ENCODE measurements around the gene C16orf92.
"Not testable (repeated sequence)": the region's sequence is repeated elsewhere in the genome, so short reads cannot be mapped to it uniquely, and the experiment has no call there.

DNA sequence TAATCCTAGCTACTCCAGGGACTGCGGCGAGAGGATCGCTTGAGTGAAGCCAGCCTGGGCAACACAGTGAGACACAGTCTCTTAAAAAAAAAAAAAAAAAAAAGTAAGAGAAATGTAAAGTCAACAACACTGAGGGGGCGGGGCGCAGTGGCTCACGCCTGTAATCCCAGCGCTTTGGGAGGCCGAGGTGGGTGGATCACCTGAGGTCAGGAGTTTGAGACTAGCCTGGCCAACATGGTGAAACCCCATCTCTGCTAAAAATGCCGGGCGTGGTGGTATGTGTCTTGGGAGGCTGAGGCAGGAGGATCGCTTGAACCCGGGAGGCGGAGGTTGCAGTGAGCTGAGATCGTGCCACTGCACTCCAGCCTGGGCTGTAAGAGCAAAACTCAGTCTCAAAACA, 10.4 kb upstream of the C16orf92 start:
- TF ChIP-seq CTCF, EZH2phosphoT487, EZH2 (IDR thresholded peaks at IDR 0.05): not testable (repeated sequence)

All from neural progenitor cell (in vitro differentiated cells).